ENCODE measurements around the gene EP400. TPM values are rescaled to one million over a fixed set of nuclear protein-coding genes. Genes with fewer than 3 reads are reported as not detected.

The EP400 gene
- polyA plus RNA-seq, 1 donor (not counting 4 experiments of a cell fraction or from before 2014, with no cell fraction given): 4.1 TPM

DNA sequence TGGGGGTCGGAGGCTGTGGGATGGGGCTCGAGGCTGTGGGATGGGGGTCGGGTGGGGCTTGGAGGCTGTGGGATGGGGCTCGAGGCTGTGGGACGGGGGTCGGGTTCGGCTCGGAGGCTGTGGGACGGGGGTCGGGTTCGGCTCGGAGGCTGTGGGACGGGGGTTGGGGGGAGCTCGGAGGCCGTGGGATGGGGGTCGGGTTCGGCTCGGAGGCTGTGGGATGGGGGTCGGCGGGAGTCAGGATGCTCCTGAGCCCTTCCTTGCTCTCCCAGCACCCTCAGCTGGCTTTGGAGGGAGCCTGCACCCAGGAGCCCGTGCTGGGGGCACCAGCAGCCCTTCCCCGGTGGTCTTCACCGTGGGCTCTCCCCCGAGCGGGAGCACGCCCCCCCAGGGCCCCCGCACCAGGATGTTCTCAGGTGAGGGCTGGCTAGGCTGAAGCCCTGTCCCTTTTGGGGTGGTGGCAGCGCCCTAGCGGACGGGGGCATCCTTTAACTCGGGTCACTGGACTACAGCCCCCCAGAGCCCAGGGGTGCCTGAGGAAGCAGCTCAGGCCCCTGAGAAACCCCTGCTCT is 32.5 kb upstream of the EP400 start:
- TF ChIP-seq, protein P1, sequence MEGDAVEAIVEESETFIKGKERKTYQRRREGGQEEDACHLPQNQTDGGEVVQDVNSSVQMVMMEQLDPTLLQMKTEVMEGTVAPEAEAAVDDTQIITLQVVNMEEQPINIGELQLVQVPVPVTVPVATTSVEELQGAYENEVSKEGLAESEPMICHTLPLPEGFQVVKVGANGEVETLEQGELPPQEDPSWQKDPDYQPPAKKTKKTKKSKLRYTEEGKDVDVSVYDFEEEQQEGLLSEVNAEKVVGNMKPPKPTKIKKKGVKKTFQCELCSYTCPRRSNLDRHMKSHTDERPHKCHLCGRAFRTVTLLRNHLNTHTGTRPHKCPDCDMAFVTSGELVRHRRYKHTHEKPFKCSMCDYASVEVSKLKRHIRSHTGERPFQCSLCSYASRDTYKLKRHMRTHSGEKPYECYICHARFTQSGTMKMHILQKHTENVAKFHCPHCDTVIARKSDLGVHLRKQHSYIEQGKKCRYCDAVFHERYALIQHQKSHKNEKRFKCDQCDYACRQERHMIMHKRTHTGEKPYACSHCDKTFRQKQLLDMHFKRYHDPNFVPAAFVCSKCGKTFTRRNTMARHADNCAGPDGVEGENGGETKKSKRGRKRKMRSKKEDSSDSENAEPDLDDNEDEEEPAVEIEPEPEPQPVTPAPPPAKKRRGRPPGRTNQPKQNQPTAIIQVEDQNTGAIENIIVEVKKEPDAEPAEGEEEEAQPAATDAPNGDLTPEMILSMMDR (optimal IDR thresholded peaks at IDR 0.05 in 1 of 3, IDR thresholded peaks at IDR 0.05 in 1 of 3, conservative IDR thresholded peaks at IDR 0.05 in 1 of 3; ENCODE audit: extremely low read depth in 1 of 3, insufficient read depth in 2 of 3, low read length in 3 of 3): no peak
- no peak for TF ChIP-seq EZH2 (IDR thresholded peaks at IDR 0.05; ENCODE audit: low read length)
- H3K36me3 ChIP-seq (ENCODE audit: control insufficient read depth in 2 of 2, extremely low read depth in 1 of 2, insufficient read depth in 2 of 2, low read length in 2 of 2): peaks cover 0 to 28% of the 10 kb centered on the region in 2 experiments
- no peak overlapping the region for H2AFZ ChIP-seq (ENCODE audit: control insufficient read depth, low read length)
- no peaks in the 10 kb centered on the region for H3K79me2 ChIP-seq (ENCODE audit: control insufficient read depth, insufficient read depth, low read length)
- FAIRE-seq (no peak), DNase-seq (ENCODE audit: low read depth, low spot score) (no peak)
- no peaks in the 10 kb centered on the region for H3K9me1 ChIP-seq (ENCODE audit: control insufficient read depth, extremely low read depth, insufficient read depth, low read length)
- no peaks in the 10 kb centered on the region for H3K27me3 ChIP-seq (ENCODE audit: control insufficient read depth, extremely low read depth, insufficient read depth, low read length)
- H3K4me3 ChIP-seq (ENCODE audit: control insufficient read depth in 2 of 3, extremely low read depth in 1 of 3, insufficient read depth in 2 of 3, low read depth in 1 of 3, low read length in 3 of 3): no peak overlapping the region
- H3K9me3 ChIP-seq (ENCODE audit: control insufficient read depth, low read depth, low read length): no peaks in the 10 kb centered on the region
- dilution Hi-C loops (cut with MboI; ENCODE audit: extremely low pct_ligation_motif_present, low sequenced_read_pairs): no loop called here
- H3K4me1 ChIP-seq (ENCODE audit: control insufficient read depth, extremely low read depth, insufficient read depth, low read length): no peaks in the 10 kb centered on the region
- H3K9ac ChIP-seq (ENCODE audit: control insufficient read depth, extremely low read depth, insufficient read depth, low read length): no peak overlapping the region
- H3K4me2 ChIP-seq (ENCODE audit: control insufficient read depth, extremely low read depth, insufficient read depth, low read depth, low read length): no peak overlapping the region
- no peak overlapping the region for H3K27ac ChIP-seq (ENCODE audit: control insufficient read depth, insufficient read depth, low read length)
- no peaks in the 10 kb centered on the region for H4K20me1 ChIP-seq (ENCODE audit: control insufficient read depth, extremely low read depth, insufficient read depth, low read length)

DNA sequence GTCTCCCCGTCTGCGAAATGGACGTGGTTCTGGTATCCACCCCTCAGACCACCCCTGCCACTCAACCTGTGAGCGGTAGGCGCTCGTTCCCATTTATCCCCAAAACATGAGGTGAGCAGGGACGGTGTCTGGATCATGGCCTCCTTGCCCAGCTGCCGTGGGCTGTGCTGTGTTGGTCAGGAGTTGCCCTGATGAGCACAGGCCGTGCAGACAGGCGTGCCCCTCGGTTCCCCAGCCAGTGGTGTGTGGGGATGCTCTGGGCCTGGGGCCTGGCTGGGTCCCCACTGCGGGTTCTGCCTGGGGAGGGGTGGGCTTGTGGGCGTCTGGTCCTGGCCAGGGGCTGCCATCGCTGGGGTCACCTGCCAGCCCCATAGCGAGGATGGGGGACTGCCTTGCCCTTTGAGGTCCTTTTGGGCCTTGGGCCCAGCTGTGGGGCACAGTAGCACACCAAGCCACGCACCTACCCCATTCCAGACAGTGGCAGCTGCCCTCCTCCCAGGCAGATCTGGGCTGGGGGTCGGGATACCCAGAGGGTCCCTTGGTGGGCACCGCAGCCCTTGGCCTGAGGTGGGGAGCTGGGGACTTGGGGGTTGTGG is 31.9 kb upstream of the EP400 start:
- DNase-seq (ENCODE audit: low read depth, low spot score) (no peak), FAIRE-seq (no peak)
- Histone ChIP-seq H3K9me1 (ENCODE audit: control insufficient read depth, extremely low read depth, insufficient read depth, low read length) (no peaks in the 10 kb centered on the region), H3K36me3 (ENCODE audit: control insufficient read depth in 2 of 2, extremely low read depth in 1 of 2, insufficient read depth in 2 of 2, low read length in 2 of 2) (peaks cover 0 to 30% of the 10 kb centered on the region in 2 experiments), H3K9ac (ENCODE audit: control insufficient read depth, extremely low read depth, insufficient read depth, low read length) (no peak overlapping the region), H4K20me1 (ENCODE audit: control insufficient read depth, extremely low read depth, insufficient read depth, low read length) (no peaks in the 10 kb centered on the region), H3K79me2 (ENCODE audit: control insufficient read depth, insufficient read depth, low read length) (no peaks in the 10 kb centered on the region), H3K9me3 (ENCODE audit: control insufficient read depth, low read depth, low read length) (no peaks in the 10 kb centered on the region), H3K4me1 (ENCODE audit: control insufficient read depth, extremely low read depth, insufficient read depth, low read length) (no peaks in the 10 kb centered on the region), H3K4me3 (ENCODE audit: control insufficient read depth in 2 of 3, extremely low read depth in 1 of 3, insufficient read depth in 2 of 3, low read depth in 1 of 3, low read length in 3 of 3) (no peak overlapping the region), H2AFZ (ENCODE audit: control insufficient read depth, low read length) (no peak overlapping the region), H3K27me3 (ENCODE audit: control insufficient read depth, extremely low read depth, insufficient read depth, low read length) (no peaks in the 10 kb centered on the region), H3K27ac (ENCODE audit: control insufficient read depth, insufficient read depth, low read length) (no peak overlapping the region), H3K4me2 (ENCODE audit: control insufficient read depth, extremely low read depth, insufficient read depth, low read depth, low read length) (no peak overlapping the region)
- dilution Hi-C loops (cut with MboI; ENCODE audit: extremely low pct_ligation_motif_present, low sequenced_read_pairs): no loop called here
- TF ChIP-seq, protein P1 (optimal IDR thresholded peaks at IDR 0.05 in 1 of 3, IDR thresholded peaks at IDR 0.05 in 1 of 3, conservative IDR thresholded peaks at IDR 0.05 in 1 of 3; ENCODE audit: extremely low read depth in 1 of 3, insufficient read depth in 2 of 3, low read length in 3 of 3): no peak
- no peak for TF ChIP-seq EZH2 (IDR thresholded peaks at IDR 0.05; ENCODE audit: low read length)
